HG03095 (cell line): ENCODE measurements around the gene LDB3.

ENCODE experiments used
- ATAC-seq: cut with Tn5 transposase; IDR thresholded peaks from one replicate; pipeline ENCODE4 v1.9.1; 2021; ENCODE audit warnings: moderate library complexity; ENCODE audit not compliant: unreplicated experiment

LDB3 gene

DNA sequence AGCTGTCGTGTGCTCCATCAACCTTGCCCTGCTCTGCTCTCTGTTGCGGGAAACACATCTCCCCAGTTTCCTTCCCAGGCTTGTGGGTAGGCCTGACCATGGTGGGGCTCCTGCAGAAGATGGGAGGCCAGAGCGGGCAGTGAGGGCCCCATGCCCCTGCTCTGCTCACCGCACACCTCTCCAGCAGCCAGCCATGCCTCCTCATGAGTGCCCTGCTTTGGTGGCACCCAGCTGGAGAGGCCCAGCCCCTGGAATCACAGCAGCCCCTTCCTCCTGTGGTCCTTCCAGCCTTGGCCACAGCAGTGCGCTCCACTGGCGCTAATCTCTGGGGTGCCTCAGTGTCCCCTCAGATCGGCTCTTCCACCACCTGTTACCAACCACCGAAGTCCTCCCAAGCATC, 18.2 kb upstream of the LDB3 start:
- ATAC-seq = no peak

DNA sequence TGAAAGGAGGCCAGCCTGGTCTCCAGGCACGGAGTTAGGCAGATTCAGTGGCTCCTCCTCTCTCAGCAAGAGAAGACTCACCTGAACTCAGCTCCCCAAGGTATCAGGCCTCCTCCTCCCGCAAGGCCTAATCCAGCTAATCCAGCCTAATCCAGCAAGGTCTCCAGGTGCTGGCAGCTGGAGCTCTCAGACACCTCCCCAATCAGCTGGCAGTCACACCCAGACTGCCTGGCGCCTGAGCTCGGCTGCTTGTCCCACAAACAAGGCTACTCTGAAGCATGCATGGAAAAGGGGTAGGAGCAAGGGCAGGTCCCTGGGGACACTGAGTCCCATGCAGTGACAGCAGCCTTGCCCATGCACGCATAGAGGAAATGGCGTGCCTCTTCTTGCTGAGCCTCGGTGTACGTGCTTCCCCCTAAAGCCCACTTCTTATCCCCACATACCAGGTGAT, 17.3 kb upstream of the LDB3 start:
- ATAC-seq = no peak

DNA sequence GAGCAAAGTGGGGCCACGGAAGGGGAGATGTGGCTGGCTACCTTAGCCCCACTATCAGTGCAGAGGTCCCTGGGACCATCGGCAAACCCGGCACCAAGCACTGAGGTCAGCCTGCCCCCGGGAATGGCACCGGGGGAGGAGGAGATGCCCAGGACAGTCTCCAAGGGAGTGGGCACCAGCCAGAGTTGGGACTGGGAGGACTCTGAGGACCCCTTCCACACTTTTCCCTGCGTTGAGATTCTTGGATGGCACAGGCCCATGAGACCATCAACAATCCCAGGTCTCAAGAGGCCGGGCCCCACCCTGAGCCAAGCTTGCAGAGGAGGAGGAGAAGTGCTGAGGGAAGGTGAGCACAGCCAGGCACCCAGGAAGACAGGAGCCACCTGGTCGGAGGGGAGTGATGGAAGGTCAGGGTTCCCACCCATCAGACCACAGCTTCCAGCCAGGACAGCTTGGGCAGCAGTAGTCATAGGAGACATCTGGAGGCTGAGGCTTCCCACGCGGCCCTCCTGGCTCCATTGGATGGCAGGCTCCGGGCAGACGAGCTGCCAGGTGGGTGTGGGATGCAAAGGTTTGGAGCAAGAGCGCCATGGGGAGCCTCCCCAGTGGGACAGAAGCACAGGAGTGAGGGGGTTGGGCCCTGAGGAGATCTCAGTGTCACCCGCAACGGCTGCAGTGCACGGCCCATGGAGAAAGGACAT, 16.5 kb upstream of the LDB3 start:
- ATAC-seq = no peak

- no peak for ATAC-seq
These were observed 15.7 kb upstream of the LDB3 start for GRCh38 chr10:86652361-86653202.

DNA sequence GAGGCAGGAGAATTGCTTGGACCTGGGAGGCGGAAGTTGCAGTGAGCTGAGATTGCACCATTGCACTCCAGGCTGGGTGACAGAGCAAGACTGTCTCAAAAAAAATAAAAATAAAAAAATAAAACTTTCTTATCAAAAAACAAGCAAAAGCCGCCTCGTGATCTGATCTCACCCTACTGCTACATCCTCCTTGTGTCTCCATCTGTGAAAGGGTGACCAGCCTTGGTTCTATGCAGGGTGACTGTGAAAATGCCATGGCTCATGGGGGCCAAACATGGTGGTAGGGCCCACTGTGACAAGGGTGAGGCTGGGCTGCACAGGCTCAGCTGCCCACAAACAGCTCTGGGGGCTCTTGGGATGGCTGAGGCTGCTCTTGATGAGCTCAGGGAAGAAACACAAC, 14.9 kb upstream of the LDB3 start:
- no peak for ATAC-seq

DNA sequence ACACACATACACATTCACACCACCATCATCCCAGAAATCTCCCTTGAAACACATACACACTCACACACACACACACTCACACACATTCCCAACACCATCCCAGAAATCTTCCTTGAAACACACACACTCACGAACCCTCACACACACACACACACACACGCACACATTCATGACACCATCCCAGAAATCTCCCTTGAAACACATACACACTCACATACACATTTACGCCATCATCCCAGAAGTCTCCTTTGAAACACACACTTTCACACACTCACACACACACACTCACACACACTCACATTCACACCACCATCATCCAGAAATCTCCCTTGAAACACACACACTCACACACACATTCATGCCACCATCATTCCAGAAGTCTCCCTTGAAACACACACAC, 14.3 kb upstream of the LDB3 start:
- ATAC-seq = no peak

GRCh38 chr10:86654411-86655172, 13.7 kb upstream of the LDB3 start, which contains the start of gene OPN4:
Gene OPN4 (plus strand): TSS chr10:86654547. CDS start chr10:86654784, 237 bp downstream.
- ATAC-seq = no peak

DNA sequence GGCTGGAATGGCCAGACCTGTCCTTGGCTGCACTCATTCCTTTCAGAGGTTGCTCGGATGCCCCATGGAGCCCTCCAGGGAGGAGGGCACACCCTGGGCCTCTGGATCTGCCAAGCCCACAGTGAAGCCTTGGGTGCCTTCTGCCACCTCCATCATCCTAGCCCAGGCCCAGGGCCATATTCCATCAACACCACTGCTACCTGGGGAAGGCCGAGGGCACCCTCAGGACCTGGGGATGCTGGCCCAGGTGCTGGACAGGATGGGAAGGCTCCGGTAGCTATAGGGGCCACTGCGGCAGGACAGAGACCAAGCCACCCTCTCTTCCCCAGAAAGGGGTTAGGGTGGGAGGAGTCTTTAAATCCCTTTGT, 13.2 kb upstream of the LDB3 start:
- ATAC-seq = no peak

DNA sequence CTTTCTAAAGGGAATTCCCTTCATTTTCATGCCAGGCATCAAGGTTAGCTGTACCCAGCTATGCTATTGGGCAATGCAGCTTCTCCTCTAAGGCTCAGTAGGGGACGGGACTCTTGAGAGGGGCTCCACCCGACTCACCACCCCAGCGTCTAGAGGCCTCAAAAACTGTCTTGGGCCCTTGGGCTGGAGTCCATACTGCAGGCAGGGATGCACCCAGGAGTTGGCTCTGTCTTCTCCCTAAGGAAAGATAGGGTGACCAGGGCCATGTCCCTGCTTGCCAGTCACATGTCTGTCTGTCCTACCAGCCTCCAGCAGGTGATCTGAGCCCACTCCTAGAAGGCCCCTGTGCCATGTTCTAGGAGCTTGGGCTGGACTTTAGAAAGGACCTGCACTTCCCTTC, 12.7 kb upstream of the LDB3 start:
- no peak for ATAC-seq

DNA sequence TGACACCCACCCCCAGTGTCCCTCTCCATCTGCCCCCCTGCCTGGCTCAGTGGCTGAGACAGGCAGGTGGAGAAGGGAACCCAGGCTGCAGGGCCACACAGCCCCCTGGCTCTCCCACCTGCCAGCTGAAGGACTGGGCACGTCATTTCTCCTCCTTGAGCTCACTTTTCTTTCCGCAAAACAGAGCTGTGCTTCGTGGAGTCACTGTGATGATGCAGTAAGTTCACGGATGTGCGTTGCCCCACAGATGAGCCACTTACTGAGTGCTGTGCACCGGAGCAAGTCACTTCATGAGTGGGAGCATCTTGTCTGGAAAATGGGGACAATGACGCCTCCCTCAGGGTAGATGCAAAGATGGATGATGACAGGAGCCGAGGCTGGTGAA, 11.3 kb upstream of the LDB3 start:
- no peak for ATAC-seq

DNA sequence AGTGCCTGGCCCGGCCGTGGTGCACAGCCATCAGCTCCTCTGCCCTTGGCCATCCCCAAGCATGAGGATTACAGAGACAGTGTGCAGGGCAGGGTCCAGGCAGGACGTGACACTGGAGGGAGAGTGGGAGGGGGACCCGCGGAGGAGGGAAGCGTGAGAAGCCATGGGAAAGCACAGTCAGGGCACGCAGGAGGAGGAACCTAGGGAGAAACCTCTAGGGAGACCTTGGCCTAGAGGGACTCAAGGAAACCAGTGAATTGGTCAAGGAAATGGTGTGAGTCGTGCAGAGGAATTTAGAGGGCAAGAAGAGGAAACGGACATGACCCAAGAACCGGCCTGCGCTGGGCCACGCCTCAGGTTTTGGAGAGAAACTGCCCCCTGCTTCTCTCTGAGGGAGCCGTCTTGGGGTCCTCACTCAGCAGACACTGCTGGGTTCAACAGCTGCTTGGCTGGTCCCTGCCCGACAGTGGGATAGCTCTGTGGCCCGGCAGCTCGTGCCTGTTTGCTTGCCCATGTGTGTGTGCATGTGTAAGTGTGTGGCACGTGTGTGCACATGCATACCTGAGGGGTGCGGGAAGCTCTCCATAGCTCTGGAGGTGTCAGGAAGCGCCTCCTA, 10.8 kb upstream of the LDB3 start:
- no peak for ATAC-seq

DNA sequence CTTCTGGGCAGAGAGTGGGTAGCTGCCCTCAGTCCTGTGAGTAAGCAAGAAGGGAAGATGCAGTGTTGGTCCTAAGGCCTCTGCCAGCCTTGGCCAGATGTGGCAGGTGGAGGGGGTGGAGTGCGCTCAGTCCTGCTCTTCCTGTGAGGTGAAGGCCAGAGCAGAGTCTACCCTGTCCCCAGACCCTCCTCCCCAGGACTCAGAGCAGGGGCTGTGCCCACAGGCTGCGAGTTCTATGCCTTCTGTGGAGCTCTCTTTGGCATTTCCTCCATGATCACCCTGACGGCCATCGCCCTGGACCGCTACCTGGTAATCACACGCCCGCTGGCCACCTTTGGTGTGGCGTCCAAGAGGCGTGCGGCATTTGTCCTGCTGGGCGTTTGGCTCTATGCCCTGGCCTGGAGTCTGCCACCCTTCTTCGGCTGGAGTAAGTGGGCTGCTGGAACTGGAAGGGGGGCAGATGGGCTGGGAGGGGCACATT, 10.0 kb upstream of the LDB3 start:
- ATAC-seq = no peak

DNA sequence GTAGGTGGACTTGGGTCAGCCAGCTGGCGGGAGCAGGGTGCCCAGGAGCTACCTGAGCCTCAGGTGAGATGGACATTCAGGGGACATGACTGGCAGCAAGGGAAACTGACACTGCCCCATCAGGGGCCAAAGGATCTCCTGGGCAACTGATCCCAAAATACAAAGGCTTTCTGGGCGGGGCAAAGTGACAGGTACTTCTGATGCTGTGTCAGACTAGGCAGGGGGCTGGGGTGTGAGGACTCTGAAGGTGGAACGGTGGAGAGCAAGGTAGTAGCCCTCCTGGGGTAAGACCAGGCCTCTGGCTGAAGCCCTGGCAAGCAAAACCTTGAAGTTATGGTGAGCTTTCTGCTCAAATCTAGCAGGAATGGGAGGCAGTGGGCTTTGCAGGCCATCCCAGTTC, 9.6 kb upstream of the LDB3 start:
- no peak for ATAC-seq

GRCh38 chr10:86659161-86659691, 9.1 kb upstream of the LDB3 start:
- ATAC-seq = no peak

- ATAC-seq = no peak
These were observed 8.4 kb upstream of the LDB3 start for GRCh38 chr10:86659721-86660453.

DNA sequence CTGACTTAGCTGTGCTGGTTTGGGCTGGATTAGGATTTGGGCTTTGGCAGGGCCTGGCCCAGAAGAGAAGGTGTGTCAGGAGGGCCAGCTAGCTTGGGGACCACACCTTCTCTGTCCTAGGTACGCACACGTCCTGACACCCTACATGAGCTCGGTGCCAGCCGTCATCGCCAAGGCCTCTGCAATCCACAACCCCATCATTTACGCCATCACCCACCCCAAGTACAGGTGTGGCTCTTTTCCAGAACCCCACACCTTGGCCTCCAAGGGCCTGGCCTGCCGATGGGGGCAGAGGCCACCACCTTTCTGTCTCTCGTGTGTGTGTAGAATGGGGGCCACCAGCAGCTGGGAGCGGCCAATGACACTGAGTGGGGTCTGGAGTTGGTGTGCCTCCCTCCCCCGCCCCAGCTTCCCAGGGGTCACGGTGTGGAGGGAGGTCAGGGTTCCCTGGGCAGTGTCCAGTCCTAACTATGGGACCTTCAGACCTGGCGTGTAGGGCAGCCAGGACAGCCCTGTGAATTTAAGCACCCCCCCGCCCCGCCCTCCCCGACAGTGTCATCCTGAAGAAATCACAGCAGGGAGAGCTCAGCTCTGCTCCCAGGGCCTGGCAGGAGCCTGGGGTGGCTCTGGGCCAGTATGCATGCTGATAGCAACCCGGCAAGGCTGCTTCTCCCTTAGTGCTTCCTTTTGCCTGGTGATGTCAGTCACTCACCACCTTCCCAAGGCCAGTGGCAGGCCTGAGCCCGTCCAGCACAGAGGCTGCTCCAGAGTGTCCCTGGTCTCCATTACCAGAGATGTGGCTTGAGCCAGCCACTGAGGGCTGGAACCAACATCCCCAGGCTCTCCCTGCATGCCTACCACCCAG, 6.9 kb upstream of the LDB3 start:
- no peak for ATAC-seq

GRCh38 chr10:86662186-86663045, 5.9 kb upstream of the LDB3 start:
- ATAC-seq = no peak

DNA sequence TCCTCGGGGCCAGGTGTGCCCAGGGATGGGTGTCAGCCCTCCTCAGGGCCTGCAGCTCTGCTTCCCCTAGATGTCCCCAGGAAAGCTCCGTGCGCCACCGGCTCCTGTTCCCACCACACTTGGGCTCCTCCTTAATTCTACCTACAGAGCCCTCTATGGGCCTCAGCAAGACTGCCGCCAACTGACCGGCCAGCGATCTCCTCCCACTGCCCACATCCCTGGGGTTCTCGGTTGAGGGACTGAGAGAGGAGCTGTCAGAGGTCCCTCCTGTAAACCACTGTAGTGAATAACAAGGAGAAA, 5.3 kb upstream of the LDB3 start:
- no peak for ATAC-seq
